SK-N-SH (cell line): Measurements from ENCODE around the gene RBM7. TPM values are rescaled to one million over a fixed set of nuclear protein-coding genes. Genes with fewer than 3 reads are reported as not detected.

Experiments used
- CTCF ChIA-PET: fragments of 300-600, 350-600 bp; formaldehyde crosslinking; extraction: SDS; loops from one replicate; lab custom pipeline; 2021; lab: Yijun Ruan, JAX
- POLR2A ChIA-PET: fragments of 350-600 bp; sonication (Branson Sonifier 250); formaldehyde crosslinking; extraction: SDS; loops from one replicate; lab custom pipeline; 2020; ENCODE audit warnings: antibody characterized with exemption, inconsistent platforms; lab: Yijun Ruan, JAX
- DNase-seq: peaks from one replicate; pipeline ENCODE4 v3.0.0; 2012
- H2AFZ ChIP-seq: fragments of 200-600 bp; sonication (generic); 2 replicates; pipeline ENCODE4 v1.8.1; 2016; ENCODE audit warnings: antibody characterized with exemption, mild to moderate bottlenecking, low read depth
- H3F3A ChIP-seq: fragments of 200-600 bp; sonication (generic); replicated peaks from 2 replicates; pipeline ENCODE3; 2016; ENCODE audit warnings: antibody characterized with exemption, mild to moderate bottlenecking; ENCODE audit not compliant: insufficient read depth
- H3K27ac ChIP-seq, 2 experiments: fragments of 200-500 bp in 1 of 2; fragments of 200-600 bp in 1 of 2; sonication (Bioruptor generic) in 1 of 2; sonication (generic), shearing (Covaris generic) in 1 of 2; 2 replicates each; pipeline versions ENCODE4 v1.5.1 to v1.6.1; 2014 to 2016; ENCODE audit warnings: low read depth in 2 of 2, inconsistent platforms in 1 of 2, low read length in 1 of 2, mild to moderate bottlenecking in 1 of 2, mixed read lengths in 1 of 2
- H3K27me3 ChIP-seq: fragments of 200-600 bp; sonication (generic), shearing (Covaris generic); 2 replicates; pipeline ENCODE4 v1.6.1; 2016; ENCODE audit warnings: mixed run types; ENCODE audit not compliant: insufficient read depth
- H3K36me3 ChIP-seq, 2 experiments: fragments of 200-500 bp in 1 of 2; fragments of 200-600 bp in 1 of 2; sonication (Bioruptor generic) in 1 of 2; sonication (generic) in 1 of 2; replicated peaks in 1 of 2; 2 replicates each; pipeline versions ENCODE3 to v1.5.1; 2014 to 2016; ENCODE audit warnings: low read length in 1 of 2, mild to moderate bottlenecking in 1 of 2; ENCODE audit not compliant: insufficient read depth in 2 of 2, control insufficient read depth in 1 of 2
- H3K4me1 ChIP-seq, 2 experiments: fragments of 200-500 bp in 1 of 2; fragments of 200-600 bp in 1 of 2; sonication (Bioruptor generic) in 1 of 2; sonication (generic), shearing (Covaris generic) in 1 of 2; 2 replicates each; pipeline versions ENCODE4 v1.5.1 to v1.6.1; 2014 to 2016; ENCODE audit warnings: low read depth in 1 of 2, low read length in 1 of 2, mixed run types in 1 of 2; ENCODE audit not compliant: insufficient read depth in 2 of 2, control insufficient read depth in 1 of 2
- H3K4me2 ChIP-seq: fragments of 200-600 bp; sonication (generic), shearing (Covaris generic); 2 replicates; pipeline ENCODE4 v1.6.1; 2017; ENCODE audit warnings: mixed run types
- H3K4me3 ChIP-seq, 2 experiments: fragments of 200-500 bp in 1 of 2; fragments of 200-600 bp in 1 of 2; sonication (Bioruptor generic) in 1 of 2; sonication (generic), shearing (Covaris generic) in 1 of 2; 2 replicates each; pipeline versions ENCODE4 v1.5.1 to v1.8.1; 2014 to 2016; ENCODE audit warnings: low read depth in 2 of 2, inconsistent platforms in 1 of 2, low read length in 1 of 2, mild to moderate bottlenecking in 1 of 2, mixed read lengths in 1 of 2, moderate library complexity in 1 of 2
- H3K79me2 ChIP-seq: fragments of 200-600 bp; sonication (generic); 2 replicates; pipeline ENCODE4 v1.8.1; 2017; ENCODE audit warnings: mild to moderate bottlenecking; ENCODE audit not compliant: insufficient read depth
- H3K9ac ChIP-seq: fragments of 200-600 bp; sonication (generic); 2 replicates; pipeline ENCODE4 v1.6.1; 2017; ENCODE audit warnings: mixed run types
- H3K9me2 ChIP-seq: fragments of 200-600 bp; sonication (generic); 2 replicates; pipeline ENCODE4 v1.6.1; 2017; ENCODE audit warnings: mixed run types
- H3K9me3 ChIP-seq: fragments of 200-600 bp; sonication (generic); 2 replicates; pipeline ENCODE4 v1.6.1; 2017; ENCODE audit warnings: mixed run types, mild to moderate bottlenecking, moderate library complexity
- H4K20me1 ChIP-seq: fragments of 200-600 bp; sonication (generic); 2 replicates; pipeline ENCODE4 v1.6.1; 2017; ENCODE audit warnings: mild to moderate bottlenecking, mixed run types; ENCODE audit not compliant: insufficient read depth
- CHD2 ChIP-seq: fragments of 150-350 bp; IDR thresholded peaks from 2 replicates; pipeline ENCODE4 v1.6.1; 2018; ENCODE audit warnings: low read length; ENCODE audit not compliant: partially characterized antibody
- ELF1 ChIP-seq: IDR thresholded peaks from 2 replicates; pipeline ENCODE4 v1.4.0; 2012
- GABPA ChIP-seq: IDR thresholded peaks from 2 replicates; pipeline ENCODE4 v1.4.0; 2012; ENCODE audit warnings: low read depth, mild to moderate bottlenecking
- GATA2 ChIP-seq: sonication (generic); formaldehyde crosslinking; IDR thresholded peaks from 2 replicates; pipeline ENCODE4 v1.5.0; 2020; ENCODE audit warnings: mild to moderate bottlenecking, missing genetic modification reagents
- JUND ChIP-seq: IDR thresholded peaks from 2 replicates; pipeline ENCODE4 v1.4.0; 2012
- MAX ChIP-seq: IDR thresholded peaks from 2 replicates; pipeline ENCODE4 v1.4.0; 2012; ENCODE audit warnings: low read depth
- MXI1 ChIP-seq: IDR thresholded peaks from 2 replicates; pipeline ENCODE4 v1.6.1; 2012; ENCODE audit warnings: mild to moderate bottlenecking, low read depth, low read length, improper control_type of control experiment
- POLR2AphosphoS5 ChIP-seq: IDR thresholded peaks from 2 replicates; pipeline ENCODE4 v1.6.1; 2012; ENCODE audit warnings: low read depth, low read length
- RCOR1 ChIP-seq: fragments of 150-350 bp; IDR thresholded peaks from 2 replicates; pipeline ENCODE4 v1.6.1; 2017; ENCODE audit warnings: antibody characterized with exemption, low read length
- RFX5 ChIP-seq: IDR thresholded peaks from 2 replicates; pipeline ENCODE4 v1.6.1; 2012; ENCODE audit warnings: mild to moderate bottlenecking, improper control_type of control experiment, low read length
- RXRA ChIP-seq: IDR thresholded peaks from 2 replicates; pipeline ENCODE4 v1.4.0; 2012; ENCODE audit warnings: low read depth, mild to moderate bottlenecking, borderline replicate concordance
- SMC3 ChIP-seq: IDR thresholded peaks from 2 replicates; pipeline ENCODE4 v1.6.1; 2012; ENCODE audit warnings: low read depth, low read length, improper control_type of control experiment
- TCF12 ChIP-seq: IDR thresholded peaks from 2 replicates; pipeline ENCODE4 v1.4.0; 2012
- ZBTB33 ChIP-seq: IDR thresholded peaks from 2 replicates; pipeline ENCODE4 v1.4.0; 2012; ENCODE audit warnings: low read depth, borderline replicate concordance
- WGBS: methylation state at CpG from one replicate; pipeline ENCODE4 v1.1.6; 2017; ENCODE audit warnings: low lambda C conversion rate; 5-methylcytosine and 5-hydroxymethylcytosine counted together
- polyA plus RNA-seq, 3 experiments: library from polyadenylated mRNA; depleted of rRNA; stranded (reverse); fragments of >200 nt; gene quantifications; 2 replicates each; pipeline ENCODE4 v1.2.3, GENCODE V29; 2012

RBM7 gene
- polyA plus RNA-seq, 1 of the 3 experiments (the other 2 are of a cell fraction) = 19.5 TPM

GRCh38 chr11:114384487-114384886 is 16.0 kb upstream of the RBM7 start:
- no peak overlapping the region for H3K4me3 ChIP-seq
- H4K20me1 ChIP-seq = no peaks in the 10 kb centered on the region
- CTCF ChIA-PET = interaction anchor here (1.6 kb wide), 1 partner anchor 10 kb away, joined by 4 read pairs; no protein-coding TSS in a partner anchor
- H3K9me3 ChIP-seq = no peaks in the 10 kb centered on the region
- no peak for DNase-seq
- H3K27ac ChIP-seq = no peak overlapping the region
- H3K9me2 ChIP-seq = no peaks in the 10 kb centered on the region
- no peaks in the 10 kb centered on the region for H3K36me3 ChIP-seq
- no peak overlapping the region for H3K9ac ChIP-seq
- H3F3A ChIP-seq = no peaks in the 10 kb centered on the region
- TF ChIP-seq RCOR1 (no peak), JUND (no peak), GATA2 (no peak), CHD2 (no peak), RFX5 (no peak), MAX (no peak), SMC3 (no peak), TCF12 (no peak), POLR2AphosphoS5 (no peak)
- H3K4me1 ChIP-seq = peaks cover 0 to 6% of the 10 kb centered on the region in 2 experiments; a peak in 1 of 4 replicates
- no peaks in the 10 kb centered on the region for H3K27me3 ChIP-seq
- no peak overlapping the region for H2AFZ ChIP-seq
- WGBS = 82% methylated on average over 1 of the region's 1 CpG
- H3K4me2 ChIP-seq = no peak overlapping the region
- H3K79me2 ChIP-seq = no peaks in the 10 kb centered on the region
- POLR2A ChIA-PET = no interaction called here

DNA sequence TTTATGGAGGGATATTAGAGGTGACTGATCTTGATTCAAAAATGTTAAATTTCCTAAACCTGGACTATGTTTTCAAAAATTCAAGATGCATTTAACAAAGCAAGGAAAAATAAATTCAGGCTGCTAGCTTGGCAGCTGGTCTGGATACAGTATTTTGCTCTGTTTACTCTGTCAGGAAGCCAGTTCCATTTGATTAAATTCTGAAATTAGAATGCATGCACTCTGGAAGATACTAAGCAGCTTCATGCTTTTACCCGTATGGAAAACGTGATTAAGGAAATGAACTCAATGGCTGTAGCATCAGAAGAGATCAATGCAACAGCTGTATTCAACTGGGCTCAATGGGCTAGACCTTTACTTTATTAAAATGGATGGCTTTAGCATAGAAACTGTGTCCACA is 14.3 kb upstream of the RBM7 start:
- DNase-seq = no peak
- no peaks in the 10 kb centered on the region for H3K79me2 ChIP-seq
- no peak overlapping the region for H3K27ac ChIP-seq
- 0 out of 2 replicates have a peak overlapping the region, but pooled peaks have one; percentile 3 for H2AFZ ChIP-seq
- WGBS = 41% methylated on average over 2 of the region's 2 CpGs
- no peaks in the 10 kb centered on the region for H3F3A ChIP-seq
- H3K4me1 ChIP-seq = no peaks in the 10 kb centered on the region
- H3K9me3 ChIP-seq = no peaks in the 10 kb centered on the region
- H3K27me3 ChIP-seq = no peaks in the 10 kb centered on the region
- ChIA-PET POLR2A (no interaction called here), CTCF (interaction anchor here (1.4 to 1.5 kb wide), 2 partner anchors 11 to 46 kb away, joined by 3 read pairs; no protein-coding TSS in a partner anchor)
- no peak overlapping the region for H3K4me3 ChIP-seq
- H3K36me3 ChIP-seq = no peaks in the 10 kb centered on the region
- TF ChIP-seq GABPA (no peak), ZBTB33 (no peak)
- H3K4me2 ChIP-seq = no peak overlapping the region
- no peaks in the 10 kb centered on the region for H3K9me2 ChIP-seq
- H4K20me1 ChIP-seq = no peaks in the 10 kb centered on the region
- no peak overlapping the region for H3K9ac ChIP-seq

DNA sequence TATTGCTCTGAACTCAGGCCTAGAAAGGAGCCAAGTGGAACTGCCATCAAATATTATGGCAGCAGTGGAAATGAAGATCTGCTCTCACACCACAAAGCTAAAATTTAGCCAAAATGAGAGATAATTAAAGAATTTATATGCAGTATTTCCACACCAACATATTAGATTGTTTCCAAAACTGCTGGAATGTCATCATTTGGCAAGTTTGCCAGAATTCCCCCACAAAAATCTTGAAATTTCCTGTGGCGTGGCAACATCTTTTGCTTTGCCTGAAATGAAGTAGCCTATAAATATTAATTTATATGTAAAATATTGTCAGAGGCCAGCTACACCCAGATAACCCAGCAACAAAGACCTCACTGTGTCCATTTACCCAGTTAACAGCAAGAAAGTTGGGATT is 13.9 kb upstream of the RBM7 start:
- DNase-seq = no peak
- CTCF ChIA-PET = interaction anchor here (1.5 kb wide), 1 partner anchor 11 kb away, joined by 3 read pairs; no protein-coding TSS in a partner anchor

More for the DNA sequence above, 13.9 kb upstream of the RBM7 start:
- no peaks in the 10 kb centered on the region for H3K9me3 ChIP-seq
- no peaks in the 10 kb centered on the region for H3K36me3 ChIP-seq
- 88% methylated on average over 1 of the region's 1 CpG for WGBS
- H3K4me3 ChIP-seq = no peak overlapping the region
- TF ChIP-seq RXRA = no peak
- TF ChIP-seq MXI1 = no peak
- TF ChIP-seq GATA2 = no peak
- no peak for TF ChIP-seq ELF1
- TF ChIP-seq, all 33 proteins: peak for 0
- POLR2A ChIA-PET = no interaction called here
- Histone ChIP-seq H3F3A (no peaks in the 10 kb centered on the region), H4K20me1 (no peaks in the 10 kb centered on the region), H3K27ac (no peak overlapping the region), H3K9ac (no peak overlapping the region), H3K9me2 (no peaks in the 10 kb centered on the region), H3K79me2 (no peaks in the 10 kb centered on the region), H3K4me2 (no peak overlapping the region), H2AFZ (no peak overlapping the region), H3K27me3 (no peaks in the 10 kb centered on the region), H3K4me1 (no peaks in the 10 kb centered on the region)
